ENCODE data around the gene PFKFB2.

PFKFB2 gene

DNA sequence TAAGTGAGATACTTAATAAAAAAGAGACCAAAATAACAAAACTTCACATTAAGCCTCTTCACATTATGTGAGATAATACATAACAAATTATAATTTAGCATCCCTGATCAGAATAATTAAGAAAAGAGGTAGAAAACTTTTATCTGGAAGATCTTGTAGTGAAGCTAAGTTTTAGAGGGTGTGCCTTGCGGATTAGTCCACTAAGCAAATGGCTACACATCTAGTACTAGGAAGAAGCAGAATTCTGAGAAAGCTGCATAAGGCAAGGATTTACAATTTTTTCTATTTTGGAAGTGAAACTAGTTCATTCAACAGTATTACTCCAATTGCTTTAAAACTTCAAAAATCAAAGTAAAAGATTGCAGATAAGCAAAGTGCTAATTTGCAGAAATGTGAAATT, 5.6 kb upstream of the PFKFB2 start:
- DNase-seq (ENCODE audit: insufficient read length) (no peak), FAIRE-seq (no peak)
- TF ChIP-seq TAF1 (IDR thresholded peaks at IDR 0.05; ENCODE audit: borderline replicate concordance, low read depth, low read length): no peak
- TF ChIP-seq POLR2AphosphoS5 (IDR thresholded peaks at IDR 0.05; ENCODE audit: low read depth, low read length): no peak
- no peak for TF ChIP-seq POLR2A (IDR thresholded peaks at IDR 0.05; ENCODE audit: low read depth, low read length)

DNA sequence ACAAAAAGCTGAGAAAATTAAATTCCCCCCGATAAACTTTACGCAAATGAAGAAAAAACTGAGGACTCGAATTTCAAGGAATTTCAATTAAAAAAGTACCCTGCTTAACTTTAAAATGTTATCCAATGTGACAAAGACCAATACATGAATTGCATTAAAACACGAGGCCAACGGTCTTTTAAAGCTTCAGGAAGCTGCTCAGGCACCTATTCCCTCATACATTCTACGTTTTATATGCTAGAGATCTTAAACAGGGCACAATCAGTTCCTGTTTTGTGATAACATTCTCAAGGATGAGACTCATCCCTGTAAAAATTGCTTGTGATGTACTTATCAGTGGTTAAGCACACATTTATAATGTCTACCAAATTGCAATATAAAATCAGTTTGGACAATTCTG, 5.0 kb upstream of the PFKFB2 start:
- no peak for DNase-seq (ENCODE audit: insufficient read length)
- TF ChIP-seq POLR2A (IDR thresholded peaks at IDR 0.05; ENCODE audit: low read depth, low read length) (no peak), TAF1 (IDR thresholded peaks at IDR 0.05; ENCODE audit: borderline replicate concordance, low read depth, low read length) (no peak), POLR2AphosphoS5 (IDR thresholded peaks at IDR 0.05; ENCODE audit: low read depth, low read length) (no peak)
- FAIRE-seq: no peak

DNA sequence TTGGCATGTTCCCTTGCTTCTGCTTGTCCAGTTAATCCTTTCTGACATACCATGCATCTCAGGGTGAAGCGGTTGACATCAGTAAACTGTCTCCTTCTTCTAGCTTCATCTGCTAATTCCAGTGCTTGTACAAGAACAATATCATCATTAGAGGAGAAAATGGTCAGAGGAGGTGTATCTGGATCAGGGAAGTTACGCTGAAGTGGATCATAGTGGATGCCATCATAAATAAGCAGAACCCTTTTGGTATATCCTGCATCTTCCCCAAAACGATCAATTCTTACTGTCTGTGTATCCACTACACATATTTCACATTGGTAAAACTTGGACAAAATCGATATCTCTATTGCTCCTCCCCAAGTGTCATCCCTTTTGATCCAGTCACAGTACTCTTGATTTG, 4.0 kb upstream of the PFKFB2 start:
- FAIRE-seq: no peak
- TF ChIP-seq POLR2AphosphoS5 (IDR thresholded peaks at IDR 0.05; ENCODE audit: low read depth, low read length) (no peak), POLR2A (IDR thresholded peaks at IDR 0.05; ENCODE audit: low read depth, low read length) (no peak), TAF1 (IDR thresholded peaks at IDR 0.05; ENCODE audit: borderline replicate concordance, low read depth, low read length) (no peak)
- no peak for DNase-seq (ENCODE audit: insufficient read length)

DNA sequence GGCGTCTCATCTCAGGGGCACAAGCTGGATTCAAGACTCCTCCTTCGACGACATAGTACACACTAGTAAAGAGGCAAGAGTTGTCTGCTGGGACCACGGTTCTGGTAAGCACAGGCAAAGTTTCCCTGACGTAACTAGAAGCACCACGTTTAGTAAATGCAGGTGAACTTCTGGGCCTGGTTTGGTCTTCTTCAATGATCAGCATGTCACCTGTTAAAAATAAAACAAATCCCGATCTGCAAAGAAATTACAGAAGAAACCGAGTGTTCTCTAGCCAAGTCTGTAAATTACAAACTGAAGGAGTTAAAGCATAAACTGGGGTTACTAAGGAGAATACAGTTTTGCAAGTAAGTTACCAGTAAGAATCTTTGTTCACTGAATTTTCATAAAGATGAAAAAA, 3.6 kb upstream of the PFKFB2 start:
- no peak for FAIRE-seq
- no peak for DNase-seq (ENCODE audit: insufficient read length)
- TF ChIP-seq POLR2A (IDR thresholded peaks at IDR 0.05; ENCODE audit: low read depth, low read length) (no peak), POLR2AphosphoS5 (IDR thresholded peaks at IDR 0.05; ENCODE audit: low read depth, low read length) (no peak), TAF1 (IDR thresholded peaks at IDR 0.05; ENCODE audit: borderline replicate concordance, low read depth, low read length) (no peak)

DNA sequence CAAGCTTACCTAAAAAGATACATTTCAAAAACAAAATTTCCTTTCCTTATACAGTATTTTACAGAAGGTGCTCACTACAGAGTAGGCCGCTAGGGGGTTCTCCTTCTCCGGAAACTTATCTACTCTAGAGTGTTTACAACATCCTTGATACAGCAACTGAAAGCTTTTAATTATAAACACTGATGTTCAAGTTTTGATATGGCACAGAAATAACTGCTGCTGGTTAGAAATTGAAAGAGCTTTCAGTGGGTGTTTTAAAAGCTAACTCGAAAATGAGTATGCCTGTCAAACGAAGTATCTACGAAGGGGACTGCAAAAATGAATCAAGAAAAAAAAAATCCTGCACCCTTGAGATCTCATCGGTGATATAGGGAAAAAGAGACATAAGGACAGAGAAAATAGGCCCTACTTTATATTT, 3.1 kb upstream of the PFKFB2 start:
- TF ChIP-seq POLR2A (IDR thresholded peaks at IDR 0.05; ENCODE audit: low read depth, low read length) (no peak), TAF1 (IDR thresholded peaks at IDR 0.05; ENCODE audit: borderline replicate concordance, low read depth, low read length) (no peak), POLR2AphosphoS5 (IDR thresholded peaks at IDR 0.05; ENCODE audit: low read depth, low read length) (no peak)
- FAIRE-seq (no peak), DNase-seq (ENCODE audit: insufficient read length) (no peak)

DNA sequence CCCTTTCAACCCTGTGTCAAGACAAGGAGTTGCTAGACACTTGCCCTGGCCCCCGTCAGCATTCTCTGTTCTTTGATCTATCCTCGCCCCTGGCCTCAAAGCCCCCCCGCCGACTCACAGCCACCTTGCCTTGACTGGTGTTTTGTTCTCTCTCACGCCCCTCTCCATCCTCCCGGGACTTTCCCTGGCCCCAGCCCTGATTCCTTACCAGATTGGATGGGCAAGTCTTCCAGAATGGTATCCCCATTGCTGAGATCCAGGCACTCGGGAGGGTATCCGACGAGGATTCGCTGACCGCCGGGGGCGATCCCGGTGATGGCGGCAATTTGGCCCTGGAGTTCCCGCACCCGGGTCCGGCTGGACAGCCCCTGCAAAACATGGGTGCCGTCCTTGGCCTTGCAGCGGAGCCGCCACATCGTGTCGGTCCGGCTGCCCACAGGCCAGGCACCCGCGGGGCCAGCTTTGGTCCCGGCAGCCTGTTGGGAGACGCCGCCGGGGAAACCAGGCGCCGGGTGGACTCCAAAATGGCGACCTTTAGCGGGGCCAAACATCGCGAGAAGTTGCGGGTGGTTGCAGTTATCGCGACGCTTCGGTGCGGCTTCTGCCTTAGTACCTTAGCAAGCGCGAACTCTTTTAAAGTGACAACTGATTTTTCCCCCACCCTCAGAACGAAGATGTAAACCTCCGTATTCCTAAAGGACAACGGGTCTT, 2.4 kb upstream of the PFKFB2 start:
- FAIRE-seq: peak; percentile 85
- TF ChIP-seq TAF1 (IDR thresholded peaks at IDR 0.05; ENCODE audit: borderline replicate concordance, low read depth, low read length) (peak; percentile 50; the same call in 1 of the 2 replicates), POLR2A (IDR thresholded peaks at IDR 0.05; ENCODE audit: low read depth, low read length) (peak; percentile 79; the same call in 1 of the 2 replicates), POLR2AphosphoS5 (IDR thresholded peaks at IDR 0.05; ENCODE audit: low read depth, low read length) (peak; percentile 57; the same call in 1 of the 2 replicates)
- DNase-seq (ENCODE audit: insufficient read length): peak; percentile 63

DNA sequence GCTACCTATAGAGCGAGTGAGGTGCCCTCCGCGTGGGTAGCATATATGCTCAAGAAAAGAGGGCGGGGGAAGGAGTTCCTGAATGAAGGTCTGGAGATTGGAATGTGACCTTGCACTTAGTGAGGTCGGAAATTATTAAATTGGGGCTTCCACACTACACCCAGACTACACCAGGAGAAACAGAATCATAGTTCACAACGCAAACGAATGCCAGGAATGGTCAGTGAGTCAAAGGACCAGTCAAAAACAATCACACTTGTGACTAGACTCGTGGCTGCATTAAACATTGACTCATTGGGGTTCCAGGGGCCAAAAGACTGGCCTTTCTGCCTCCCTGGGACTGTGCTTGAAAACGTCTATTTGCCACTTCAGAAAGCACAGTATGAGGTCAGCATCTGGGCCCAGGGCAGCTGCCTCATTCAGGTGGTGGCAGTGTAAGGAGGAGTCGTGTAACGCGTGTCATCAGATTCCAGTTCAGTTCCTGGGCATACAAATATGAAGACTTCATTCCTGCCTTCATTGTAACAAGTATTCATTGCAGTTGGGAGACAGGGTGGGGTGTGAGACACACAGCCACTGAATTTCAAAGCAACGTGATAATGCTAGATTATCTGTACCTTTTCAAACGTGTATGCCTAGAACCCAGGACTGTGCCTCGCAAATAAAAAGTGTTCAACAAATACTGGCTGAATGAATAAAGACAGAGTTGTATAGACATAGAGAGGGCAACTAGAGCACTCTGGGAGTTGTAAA, 1.7 kb upstream of the PFKFB2 start, which contains the start of gene YOD1:
Gene YOD1 (minus strand): TSS at position 18 of the 753 bp plus-strand sequence. CDS start 178 bp downstream, outside the sequence.
- FAIRE-seq: no peak
- TF ChIP-seq POLR2A (IDR thresholded peaks at IDR 0.05; ENCODE audit: low read depth, low read length) (no peak), TAF1 (IDR thresholded peaks at IDR 0.05; ENCODE audit: borderline replicate concordance, low read depth, low read length) (no peak), POLR2AphosphoS5 (IDR thresholded peaks at IDR 0.05; ENCODE audit: low read depth, low read length) (no peak)
- DNase-seq (ENCODE audit: insufficient read length): no peak

DNA sequence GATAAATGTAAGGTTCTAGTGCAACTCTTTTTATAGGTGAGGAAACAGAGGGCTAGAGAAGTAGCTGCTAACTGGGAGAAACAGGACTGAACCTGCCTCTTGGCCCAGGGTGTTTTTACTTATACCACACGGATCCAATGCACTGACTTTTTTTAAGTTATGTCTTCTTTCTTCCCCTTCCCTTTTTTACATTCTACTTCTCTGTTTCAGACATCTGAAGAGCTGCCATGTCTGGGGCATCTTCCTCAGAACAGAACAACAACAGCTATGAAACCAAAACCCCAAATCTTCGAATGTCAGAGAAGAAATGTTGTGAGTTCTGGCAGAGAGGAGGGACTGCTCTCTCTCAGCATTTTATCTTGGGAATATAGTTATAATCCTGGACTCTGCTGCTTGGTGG, 1.4 kb downstream of the PFKFB2 start:
- no peak for TF ChIP-seq POLR2A (IDR thresholded peaks at IDR 0.05; ENCODE audit: low read depth, low read length)
- TF ChIP-seq TAF1 (IDR thresholded peaks at IDR 0.05; ENCODE audit: borderline replicate concordance, low read depth, low read length): no peak
- no peak for TF ChIP-seq POLR2AphosphoS5 (IDR thresholded peaks at IDR 0.05; ENCODE audit: low read depth, low read length)
- no peak for FAIRE-seq
- DNase-seq (ENCODE audit: insufficient read length): no peak

DNA sequence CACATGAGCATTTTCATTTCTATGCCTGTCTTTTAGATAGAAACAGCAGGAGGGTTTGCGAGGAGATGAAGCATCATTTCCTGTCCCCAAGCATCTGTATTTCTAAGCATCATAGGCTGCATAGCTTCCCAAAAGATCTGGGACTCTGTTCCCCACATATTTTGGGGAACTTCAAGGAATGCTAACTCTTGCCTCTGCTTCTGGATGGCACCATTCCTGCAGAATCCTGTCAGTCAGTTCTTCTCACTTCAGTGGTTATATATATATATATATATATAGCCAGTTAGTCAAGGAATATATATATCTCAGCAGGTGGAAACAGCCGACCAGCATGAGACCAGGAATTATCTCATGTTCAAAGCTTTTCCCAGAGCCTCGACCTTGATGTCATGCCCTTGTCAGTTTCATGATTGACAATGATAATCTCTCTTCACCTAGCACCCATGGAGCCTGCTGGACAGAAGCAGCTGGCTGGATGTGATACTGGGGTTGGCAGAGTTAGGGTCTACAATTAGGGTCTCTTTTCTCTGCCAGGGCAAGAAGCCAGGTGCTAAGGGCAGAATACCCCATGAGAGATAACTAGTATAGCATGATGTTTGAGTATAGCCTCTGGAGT, 2.4 kb downstream of the PFKFB2 start:
- TF ChIP-seq TAF1 (IDR thresholded peaks at IDR 0.05; ENCODE audit: borderline replicate concordance, low read depth, low read length): no peak
- no peak for TF ChIP-seq POLR2A (IDR thresholded peaks at IDR 0.05; ENCODE audit: low read depth, low read length)
- TF ChIP-seq POLR2AphosphoS5 (IDR thresholded peaks at IDR 0.05; ENCODE audit: low read depth, low read length): no peak
- DNase-seq (ENCODE audit: insufficient read length) (no peak), FAIRE-seq (no peak)

DNA sequence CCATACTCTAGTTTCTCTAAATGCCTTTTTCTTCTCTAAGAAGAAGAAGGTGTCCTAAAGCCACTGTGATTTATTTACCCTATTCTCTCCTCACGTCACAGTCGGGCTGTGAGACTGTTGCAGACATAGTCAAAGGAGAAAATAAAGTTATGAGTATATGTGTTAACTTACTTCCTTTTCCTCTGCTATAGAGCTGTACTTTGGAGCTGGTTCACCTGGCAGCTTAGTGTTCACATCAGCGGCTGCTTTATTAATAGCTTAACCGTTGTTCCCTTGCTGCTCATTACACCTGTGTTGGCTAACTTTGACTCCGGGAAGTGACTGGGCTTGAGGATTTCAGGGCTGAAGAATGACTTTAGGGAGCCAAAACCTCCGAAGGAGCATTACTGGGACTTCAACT, 3.6 kb downstream of the PFKFB2 start:
- FAIRE-seq (no peak), DNase-seq (ENCODE audit: insufficient read length) (no peak)
- TF ChIP-seq POLR2A (IDR thresholded peaks at IDR 0.05; ENCODE audit: low read depth, low read length): no peak
- TF ChIP-seq TAF1 (IDR thresholded peaks at IDR 0.05; ENCODE audit: borderline replicate concordance, low read depth, low read length): no peak
- TF ChIP-seq POLR2AphosphoS5 (IDR thresholded peaks at IDR 0.05; ENCODE audit: low read depth, low read length): no peak

DNA sequence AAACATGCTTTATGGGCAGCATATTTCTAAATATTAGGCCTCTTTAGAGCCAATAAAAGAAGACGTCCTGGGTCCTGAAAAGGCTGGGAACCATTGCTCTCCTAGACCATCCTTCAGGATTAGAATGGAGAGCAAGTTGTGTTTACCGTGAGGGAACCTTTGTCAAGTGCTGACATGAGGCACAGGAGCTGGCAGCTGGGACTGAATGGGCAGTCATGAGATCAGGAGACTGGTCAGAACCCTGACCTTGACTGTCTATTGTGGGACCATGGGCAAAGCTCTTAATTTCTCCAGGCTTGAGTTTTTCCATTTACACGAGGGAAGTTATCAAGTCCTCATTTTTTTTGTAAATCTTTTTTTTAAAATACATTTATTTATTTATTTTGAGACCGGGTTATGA, 5.2 kb downstream of the PFKFB2 start:
- DNase-seq (ENCODE audit: insufficient read length): no peak

More for the DNA sequence above, 5.2 kb downstream of the PFKFB2 start:
- TF ChIP-seq POLR2AphosphoS5 (IDR thresholded peaks at IDR 0.05; ENCODE audit: low read depth, low read length) (no peak), POLR2A (IDR thresholded peaks at IDR 0.05; ENCODE audit: low read depth, low read length) (no peak), TAF1 (IDR thresholded peaks at IDR 0.05; ENCODE audit: borderline replicate concordance, low read depth, low read length) (no peak)
- FAIRE-seq: no peak
